ENCODE data around the gene PPARA. TPM values are rescaled to one million over a fixed set of nuclear protein-coding genes. Genes with fewer than 3 reads are reported as not detected.

PPARA gene
- total and polyA plus RNA-seq, 2 donors, result 3.6 to 4.5 TPM

DNA sequence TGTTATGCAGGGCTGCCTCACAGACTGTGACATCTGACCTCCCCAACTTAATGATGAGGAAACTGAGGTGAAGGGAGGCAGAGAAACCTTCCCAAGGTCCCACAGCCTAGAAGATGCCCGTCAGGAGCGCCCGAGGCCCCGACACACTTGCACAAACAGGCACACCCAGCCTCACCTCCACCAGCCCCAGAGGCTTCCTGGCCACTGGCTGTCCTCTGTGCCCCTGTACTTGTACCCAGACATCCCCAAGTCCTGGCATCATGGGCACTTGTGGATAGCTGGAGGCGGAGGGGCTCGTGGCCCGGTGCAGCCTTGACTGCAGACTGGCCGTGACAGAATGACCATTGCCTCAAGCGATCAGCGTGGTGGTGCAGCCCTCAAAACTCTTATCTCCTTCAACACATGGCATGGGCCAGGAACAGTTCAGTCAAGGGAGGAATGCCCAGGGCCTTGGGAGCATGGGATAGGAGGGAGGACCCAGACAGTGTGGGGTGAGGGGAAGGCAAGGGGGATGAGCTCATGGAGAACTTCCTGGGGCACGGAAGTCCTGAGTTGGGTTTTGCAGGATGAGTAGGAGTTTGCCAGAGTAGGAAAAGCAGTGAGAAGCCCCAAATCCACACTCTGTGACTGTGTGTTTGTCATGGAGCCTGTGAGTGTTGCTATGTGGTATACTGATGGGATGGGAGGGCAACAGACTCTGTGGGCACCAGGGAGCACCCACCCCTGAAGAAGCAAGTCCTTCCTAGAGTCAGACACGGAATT is 25.8 kb upstream of the PPARA start:
- Histone ChIP-seq H3K9me3 (ENCODE audit: control insufficient read depth in 2 of 2, insufficient read depth in 1 of 2, low read length in 1 of 2) (no peaks in the 10 kb centered on the region), H3K27ac (ENCODE audit: low read depth in 1 of 2, low read length in 1 of 2) (no peak overlapping the region), H3K4me3 (ENCODE audit: low read length in 2 of 2) (no peak overlapping the region), H3K36me3 (ENCODE audit: control insufficient read depth in 2 of 2, insufficient read depth in 2 of 2, low read length in 1 of 2) (no peaks in the 10 kb centered on the region), H3K4me1 (ENCODE audit: control insufficient read depth in 2 of 2, insufficient read depth in 2 of 2, low read length in 2 of 2) (peaks cover 0 to 3% of the 10 kb centered on the region in 2 donors), H3K27me3 (ENCODE audit: control insufficient read depth in 2 of 2, insufficient read depth in 1 of 2, low read length in 1 of 2) (peaks cover 0 to 5% of the 10 kb centered on the region in 2 donors)
- WGBS, result 97% methylated on average over 12 of the region's 12 CpGs
- DNase-seq (ENCODE audit: low read depth in 6 of 9, low spot score in 9 of 9), result no peak

- 95% methylated on average over 7 of the region's 7 CpGs for WGBS
- H3K27ac ChIP-seq (ENCODE audit: low read depth in 1 of 2, low read length in 1 of 2), result no peak overlapping the region
- H3K4me3 ChIP-seq (ENCODE audit: low read length in 2 of 2), result no peak overlapping the region
- H3K9me3 ChIP-seq (ENCODE audit: control insufficient read depth in 2 of 2, insufficient read depth in 1 of 2, low read length in 1 of 2), result no peaks in the 10 kb centered on the region
- H3K27me3 ChIP-seq (ENCODE audit: control insufficient read depth in 2 of 2, insufficient read depth in 1 of 2, low read length in 1 of 2), result peaks cover 0 to 9% of the 10 kb centered on the region in 2 donors
- H3K36me3 ChIP-seq (ENCODE audit: control insufficient read depth in 2 of 2, insufficient read depth in 2 of 2, low read length in 1 of 2), result no peaks in the 10 kb centered on the region
- H3K4me1 ChIP-seq (ENCODE audit: control insufficient read depth in 2 of 2, insufficient read depth in 2 of 2, low read length in 2 of 2), result peaks cover 0 to 4% of the 10 kb centered on the region in 2 donors
- DNase-seq (ENCODE audit: low read depth in 6 of 9, low spot score in 9 of 9), result no peak
Measured at GRCh38 chr22:46125311-46125710, 25.0 kb upstream of the PPARA start.

DNA sequence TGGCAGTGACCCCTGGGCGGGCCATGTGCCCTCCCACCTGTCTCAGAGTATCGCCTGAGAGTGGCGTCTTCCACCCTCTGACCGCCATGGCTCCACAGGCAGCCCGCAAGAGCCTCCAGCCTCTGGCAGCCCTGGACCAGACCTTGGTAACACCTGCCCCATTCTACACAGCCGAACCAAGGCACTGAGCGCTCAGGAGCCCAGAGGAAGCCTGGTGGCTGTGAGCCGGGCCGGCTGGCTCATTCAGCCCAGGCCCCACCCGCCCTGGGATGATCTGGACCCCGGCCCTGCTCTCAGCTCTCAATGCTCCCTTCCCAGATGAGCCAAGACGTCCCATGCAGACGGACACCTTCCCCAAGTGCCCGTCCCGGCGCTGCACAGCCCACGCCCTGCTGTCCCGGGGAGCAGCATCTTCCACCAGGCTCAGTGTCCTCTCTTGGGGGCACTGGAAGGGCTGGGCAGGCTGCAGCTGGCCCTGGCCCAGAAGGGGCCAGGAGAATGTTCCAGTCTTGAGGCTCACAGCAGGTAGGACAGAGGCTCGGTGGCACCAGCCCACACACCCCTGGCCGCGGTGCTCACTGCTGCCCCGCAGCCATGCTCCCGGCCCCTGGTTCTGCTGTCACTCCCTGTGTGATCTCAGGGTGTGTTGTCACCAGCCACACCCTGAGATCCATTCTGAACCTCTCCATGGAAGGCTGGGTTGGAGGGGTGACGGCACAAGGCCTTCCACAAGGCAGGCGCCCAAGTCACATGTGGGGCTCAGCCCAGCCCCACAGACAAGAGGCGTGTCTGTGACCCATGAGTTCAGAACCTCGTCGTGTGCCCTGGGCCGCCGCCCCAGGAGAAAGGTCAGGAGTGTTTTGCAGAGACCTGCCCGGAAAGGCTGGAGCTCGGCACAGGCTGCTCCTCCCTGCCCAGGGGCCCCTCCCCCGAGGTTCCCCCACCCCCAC is 24.2 kb upstream of the PPARA start:
- no peaks in the 10 kb centered on the region for H3K36me3 ChIP-seq (ENCODE audit: control insufficient read depth in 2 of 2, insufficient read depth in 2 of 2, low read length in 1 of 2)
- DNase-seq (ENCODE audit: low read depth in 6 of 9, low spot score in 9 of 9), result no peak
- H3K9me3 ChIP-seq (ENCODE audit: control insufficient read depth in 2 of 2, insufficient read depth in 1 of 2, low read length in 1 of 2), result no peaks in the 10 kb centered on the region
- H3K4me1 ChIP-seq (ENCODE audit: control insufficient read depth in 2 of 2, insufficient read depth in 2 of 2, low read length in 2 of 2), result peaks cover 0 to 4% of the 10 kb centered on the region in 2 donors
- no peak overlapping the region for H3K4me3 ChIP-seq (ENCODE audit: low read length in 2 of 2)
- H3K27ac ChIP-seq (ENCODE audit: low read depth in 1 of 2, low read length in 1 of 2), result no peak overlapping the region
- WGBS, result 96% methylated on average over 33 of the region's 33 CpGs
- H3K27me3 ChIP-seq (ENCODE audit: control insufficient read depth in 2 of 2, insufficient read depth in 1 of 2, low read length in 1 of 2), result peaks cover 0 to 9% of the 10 kb centered on the region in 2 donors

- Histone ChIP-seq H3K4me1 (ENCODE audit: control insufficient read depth in 2 of 2, insufficient read depth in 2 of 2, low read length in 2 of 2) (peaks cover 0 to 4% of the 10 kb centered on the region in 2 donors), H3K4me3 (ENCODE audit: low read length in 2 of 2) (no peak overlapping the region), H3K27me3 (ENCODE audit: control insufficient read depth in 2 of 2, insufficient read depth in 1 of 2, low read length in 1 of 2) (peaks cover 0 to 9% of the 10 kb centered on the region in 2 donors), H3K27ac (ENCODE audit: low read depth in 1 of 2, low read length in 1 of 2) (no peak overlapping the region), H3K9me3 (ENCODE audit: control insufficient read depth in 2 of 2, insufficient read depth in 1 of 2, low read length in 1 of 2) (no peaks in the 10 kb centered on the region), H3K36me3 (ENCODE audit: control insufficient read depth in 2 of 2, insufficient read depth in 2 of 2, low read length in 1 of 2) (no peaks in the 10 kb centered on the region)
- DNase-seq (ENCODE audit: low read depth in 6 of 9, low spot score in 9 of 9), result no peak
- 95% methylated on average over 13 of the region's 13 CpGs for WGBS
Measured at GRCh38 chr22:46126853-46127385, 23.4 kb upstream of the PPARA start.

DNA sequence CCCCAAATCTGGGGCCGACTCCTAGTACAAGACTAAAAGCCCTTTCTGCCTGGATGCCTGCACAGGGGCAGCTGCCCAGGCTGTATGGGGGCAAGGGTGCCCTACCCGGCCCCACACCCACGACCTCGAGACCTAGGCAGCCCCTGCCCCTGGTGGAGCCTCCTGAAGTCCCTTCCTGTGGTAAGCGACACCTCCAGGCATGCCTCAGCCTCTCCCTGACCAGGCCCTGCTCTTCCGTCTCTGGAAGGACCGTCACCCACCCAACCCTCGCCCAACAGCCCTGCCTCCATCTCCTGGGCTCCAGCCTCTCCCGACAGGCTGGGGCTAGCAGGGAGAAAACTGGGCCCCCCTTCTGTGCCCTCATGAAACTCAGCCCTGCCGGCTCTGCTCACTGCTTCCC is 22.8 kb upstream of the PPARA start:
- DNase-seq (ENCODE audit: low read depth in 6 of 9, low spot score in 9 of 9), result no peak
- Histone ChIP-seq H3K27ac (ENCODE audit: low read depth in 1 of 2, low read length in 1 of 2) (no peak overlapping the region), H3K4me1 (ENCODE audit: control insufficient read depth in 2 of 2, insufficient read depth in 2 of 2, low read length in 2 of 2) (peaks cover 0 to 4% of the 10 kb centered on the region in 2 donors), H3K4me3 (ENCODE audit: low read length in 2 of 2) (no peak overlapping the region), H3K27me3 (ENCODE audit: control insufficient read depth in 2 of 2, insufficient read depth in 1 of 2, low read length in 1 of 2) (peaks cover 0 to 9% of the 10 kb centered on the region in 2 donors), H3K36me3 (ENCODE audit: control insufficient read depth in 2 of 2, insufficient read depth in 2 of 2, low read length in 1 of 2) (no peaks in the 10 kb centered on the region), H3K9me3 (ENCODE audit: control insufficient read depth in 2 of 2, insufficient read depth in 1 of 2, low read length in 1 of 2) (no peaks in the 10 kb centered on the region)
- 95% methylated on average over 10 of the region's 10 CpGs for WGBS

DNA sequence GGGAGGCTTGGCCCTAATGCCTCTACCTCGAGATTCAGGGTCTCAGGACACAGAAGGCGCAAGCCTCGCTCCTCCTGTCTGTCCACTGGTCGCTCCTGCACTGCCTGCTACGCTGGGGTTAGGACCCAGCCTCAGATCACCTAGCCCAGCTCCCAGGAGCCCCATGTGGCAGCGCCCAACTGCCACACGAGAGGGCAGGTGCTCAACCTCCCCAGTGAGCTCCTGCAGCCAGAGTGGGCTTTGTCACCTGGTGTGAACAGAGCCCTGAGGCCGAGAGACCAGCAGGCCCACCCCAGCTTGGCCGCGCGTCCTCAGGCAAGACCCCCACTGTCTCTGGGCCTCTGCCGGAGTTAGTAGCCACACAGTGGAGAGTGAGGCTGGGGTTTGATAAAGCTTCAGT is 21.7 kb upstream of the PPARA start:
- no peak overlapping the region for H3K27ac ChIP-seq (ENCODE audit: low read depth in 1 of 2, low read length in 1 of 2)
- no peaks in the 10 kb centered on the region for H3K36me3 ChIP-seq (ENCODE audit: control insufficient read depth in 2 of 2, insufficient read depth in 2 of 2, low read length in 1 of 2)
- no peaks in the 10 kb centered on the region for H3K9me3 ChIP-seq (ENCODE audit: control insufficient read depth in 2 of 2, insufficient read depth in 1 of 2, low read length in 1 of 2)
- H3K4me3 ChIP-seq (ENCODE audit: low read length in 2 of 2), result no peak overlapping the region
- WGBS, result 94% methylated on average over 12 of the region's 12 CpGs
- H3K27me3 ChIP-seq (ENCODE audit: control insufficient read depth in 2 of 2, insufficient read depth in 1 of 2, low read length in 1 of 2), result peaks cover 0 to 9% of the 10 kb centered on the region in 2 donors
- no peak for DNase-seq (ENCODE audit: low read depth in 6 of 9, low spot score in 9 of 9)
- H3K4me1 ChIP-seq (ENCODE audit: control insufficient read depth in 2 of 2, insufficient read depth in 2 of 2, low read length in 2 of 2), result peaks cover 0 to 4% of the 10 kb centered on the region in 2 donors

- peak overlapping the region in 1 of 2 donors; percentile 9 for H3K27ac ChIP-seq (ENCODE audit: low read depth in 1 of 2, low read length in 1 of 2)
- H3K27me3 ChIP-seq (ENCODE audit: control insufficient read depth in 2 of 2, insufficient read depth in 1 of 2, low read length in 1 of 2), result peaks cover 0 to 9% of the 10 kb centered on the region in 2 donors
- no peaks in the 10 kb centered on the region for H3K9me3 ChIP-seq (ENCODE audit: control insufficient read depth in 2 of 2, insufficient read depth in 1 of 2, low read length in 1 of 2)
- no peaks in the 10 kb centered on the region for H3K36me3 ChIP-seq (ENCODE audit: control insufficient read depth in 2 of 2, insufficient read depth in 2 of 2, low read length in 1 of 2)
- H3K4me1 ChIP-seq (ENCODE audit: control insufficient read depth in 2 of 2, insufficient read depth in 2 of 2, low read length in 2 of 2), result peaks cover 0 to 4% of the 10 kb centered on the region in 2 donors
- no peak overlapping the region for H3K4me3 ChIP-seq (ENCODE audit: low read length in 2 of 2)
- 72% methylated on average over 26 of the region's 26 CpGs for WGBS
- no peak for DNase-seq (ENCODE audit: low read depth in 6 of 9, low spot score in 9 of 9)
Measured at GRCh38 chr22:46129390-46130041, 20.8 kb upstream of the PPARA start.

- Histone ChIP-seq H3K9me3 (ENCODE audit: control insufficient read depth in 2 of 2, insufficient read depth in 1 of 2, low read length in 1 of 2) (no peaks in the 10 kb centered on the region), H3K4me3 (ENCODE audit: low read length in 2 of 2) (no peak overlapping the region), H3K36me3 (ENCODE audit: control insufficient read depth in 2 of 2, insufficient read depth in 2 of 2, low read length in 1 of 2) (no peaks in the 10 kb centered on the region), H3K27ac (ENCODE audit: low read depth in 1 of 2, low read length in 1 of 2) (no peak overlapping the region), H3K27me3 (ENCODE audit: control insufficient read depth in 2 of 2, insufficient read depth in 1 of 2, low read length in 1 of 2) (peaks cover 0 to 9% of the 10 kb centered on the region in 2 donors), H3K4me1 (ENCODE audit: control insufficient read depth in 2 of 2, insufficient read depth in 2 of 2, low read length in 2 of 2) (peaks cover 0 to 4% of the 10 kb centered on the region in 2 donors)
- 96% methylated on average over 13 of the region's 13 CpGs for WGBS
- DNase-seq (ENCODE audit: low read depth in 6 of 9, low spot score in 9 of 9), result no peak
Measured at GRCh38 chr22:46131151-46131587, 19.2 kb upstream of the PPARA start.

Measured in thymus (tissue), 11 donors.